ENCODE data around the gene GPX5.

DNA sequence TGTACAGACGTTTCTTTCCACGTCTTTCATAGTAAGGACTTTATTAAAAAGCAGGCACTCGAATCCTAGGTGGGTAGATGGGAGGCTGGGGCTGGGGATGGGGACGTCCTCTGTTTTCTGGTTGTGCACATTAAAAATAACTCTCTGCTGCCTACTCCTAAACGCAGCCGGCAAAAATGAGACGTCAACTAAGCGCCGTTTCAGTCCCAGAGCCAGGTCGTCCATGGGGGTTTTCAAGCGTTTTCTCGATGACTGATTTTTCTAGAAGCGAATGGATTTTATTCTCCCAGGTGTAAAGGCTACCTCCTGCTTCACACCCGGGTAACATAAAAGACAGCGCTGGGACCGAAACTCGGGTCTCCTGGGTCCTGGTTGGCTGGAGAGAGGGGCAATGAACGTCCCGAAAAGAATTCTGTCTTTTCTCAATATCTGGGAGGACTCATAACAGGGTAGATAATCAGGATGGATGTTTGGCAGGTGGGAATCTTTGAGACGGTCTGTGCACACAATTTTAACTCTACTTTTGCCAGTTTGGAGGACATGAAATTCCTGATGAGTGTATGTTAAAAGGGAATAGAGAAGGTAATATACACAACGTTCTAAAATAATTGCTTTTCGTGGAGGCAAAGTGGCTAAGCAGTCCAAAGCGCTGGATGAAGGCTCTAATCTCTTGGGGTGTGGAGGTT, 35.3 kb upstream of the GPX5 start:
- TF ChIP-seq CREB1 (IDR thresholded peaks at IDR 0.05; ENCODE audit: low read depth) (no peak), RAD21 (IDR thresholded peaks at IDR 0.05; ENCODE audit: low read depth) (no peak), TEAD4 (IDR thresholded peaks at IDR 0.05) (no peak)
- TF ChIP-seq, protein P1, sequence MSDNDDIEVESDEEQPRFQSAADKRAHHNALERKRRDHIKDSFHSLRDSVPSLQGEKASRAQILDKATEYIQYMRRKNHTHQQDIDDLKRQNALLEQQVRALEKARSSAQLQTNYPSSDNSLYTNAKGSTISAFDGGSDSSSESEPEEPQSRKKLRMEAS (IDR thresholded peaks at IDR 0.05): no peak
